Measurements from ENCODE around the gene TMEM209.

- TF ChIP-seq CTCF (IDR thresholded peaks at IDR 0.05; ENCODE audit: low read depth, low read length, missing input control) = no peak
- no peak for TF ChIP-seq TAF1 (conservative IDR thresholded peaks at IDR 0.05)
- TF ChIP-seq MAX (IDR thresholded peaks at IDR 0.05) = no peak
- no peak for TF ChIP-seq JUND (IDR thresholded peaks at IDR 0.05)
- no peak for TF ChIP-seq ATF3 (IDR thresholded peaks at IDR 0.05)
- no peak for TF ChIP-seq RAD21 (IDR thresholded peaks at IDR 0.05)
- no peak for TF ChIP-seq YY1 (IDR thresholded peaks at IDR 0.05)
- no peak for TF ChIP-seq EGR1 (IDR thresholded peaks at IDR 0.05; ENCODE audit: low read depth in 2 of 2)
- no peak for TF ChIP-seq NR2F2 (IDR thresholded peaks at IDR 0.05)
- TF ChIP-seq FOXA1 (IDR thresholded peaks at IDR 0.05) = no peak
- no peak for TF ChIP-seq ZBTB33 (IDR thresholded peaks at IDR 0.05)
Measured at GRCh38 chr7:130231792-130232191, 26.6 kb upstream of the TMEM209 start.
